Stomach (tissue), 4 donors: ENCODE results near the gene SNRNP70.

Source experiments
- EP300 ChIP-seq: sonication (generic); formaldehyde crosslinking; IDR thresholded peaks from one replicate; pipeline ENCODE4 v1.6.1; 2017; ENCODE audit warnings: antibody characterized with exemption
- POLR2A ChIP-seq, 4 donors: fragments of 450-650 bp; IDR thresholded peaks; one replicate each; pipeline ENCODE4 v1.6.1; 2016; ENCODE audit warnings: antibody characterized with exemption in 4 of 4, control low read depth in 2 of 4, mild to moderate bottlenecking in 1 of 4, moderate library complexity in 1 of 4
- POLR2AphosphoS5 ChIP-seq, 3 donors: sonication (generic); formaldehyde crosslinking; IDR thresholded peaks; one replicate each; pipeline ENCODE4 v1.6.1; 2016; ENCODE audit warnings: antibody characterized with exemption in 3 of 3
- TF ChIP-seq, protein P1 (sequence below), 7 experiments: fragments of 450-650 bp in 4 of 7; fragments of 200-600 bp in 3 of 7; sonication (generic) in 3 of 7; IDR thresholded peaks; one replicate each; pipeline ENCODE4 v1.5.1; 2016 to 2019; ENCODE audit warnings: antibody characterized with exemption in 7 of 7, control low read depth in 2 of 7, mild to moderate bottlenecking in 1 of 7

DNA sequence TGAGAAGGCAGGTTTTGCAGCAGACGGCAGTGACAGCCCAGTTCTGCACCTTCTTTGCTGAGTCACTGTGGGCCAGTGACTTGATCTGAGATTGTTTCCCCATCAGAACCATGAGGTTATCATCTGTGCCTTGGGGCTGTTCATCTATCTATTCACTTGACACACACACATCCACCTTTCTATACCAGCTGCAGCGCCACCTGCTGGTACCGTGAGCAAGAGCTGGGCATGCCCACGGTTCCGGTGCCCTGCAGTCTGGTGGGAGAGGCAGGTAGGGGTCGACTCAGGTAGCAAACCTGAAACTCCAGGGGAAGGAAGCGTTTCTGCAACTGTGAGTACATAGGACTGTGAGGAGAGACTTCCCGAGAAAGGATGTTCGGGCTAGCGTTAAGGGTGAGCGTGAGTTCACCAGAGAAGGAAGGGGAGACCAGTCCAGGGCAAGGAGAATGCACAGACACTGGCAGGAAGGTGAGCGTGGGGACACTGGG lies 21.4 kb downstream of the SNRNP70 start:
- TF ChIP-seq POLR2A (IDR thresholded peaks at IDR 0.05) (no peak), POLR2AphosphoS5 (IDR thresholded peaks at IDR 0.05) (no peak), EP300 (no peak)
- TF ChIP-seq, protein P1, sequence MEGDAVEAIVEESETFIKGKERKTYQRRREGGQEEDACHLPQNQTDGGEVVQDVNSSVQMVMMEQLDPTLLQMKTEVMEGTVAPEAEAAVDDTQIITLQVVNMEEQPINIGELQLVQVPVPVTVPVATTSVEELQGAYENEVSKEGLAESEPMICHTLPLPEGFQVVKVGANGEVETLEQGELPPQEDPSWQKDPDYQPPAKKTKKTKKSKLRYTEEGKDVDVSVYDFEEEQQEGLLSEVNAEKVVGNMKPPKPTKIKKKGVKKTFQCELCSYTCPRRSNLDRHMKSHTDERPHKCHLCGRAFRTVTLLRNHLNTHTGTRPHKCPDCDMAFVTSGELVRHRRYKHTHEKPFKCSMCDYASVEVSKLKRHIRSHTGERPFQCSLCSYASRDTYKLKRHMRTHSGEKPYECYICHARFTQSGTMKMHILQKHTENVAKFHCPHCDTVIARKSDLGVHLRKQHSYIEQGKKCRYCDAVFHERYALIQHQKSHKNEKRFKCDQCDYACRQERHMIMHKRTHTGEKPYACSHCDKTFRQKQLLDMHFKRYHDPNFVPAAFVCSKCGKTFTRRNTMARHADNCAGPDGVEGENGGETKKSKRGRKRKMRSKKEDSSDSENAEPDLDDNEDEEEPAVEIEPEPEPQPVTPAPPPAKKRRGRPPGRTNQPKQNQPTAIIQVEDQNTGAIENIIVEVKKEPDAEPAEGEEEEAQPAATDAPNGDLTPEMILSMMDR (IDR thresholded peaks at IDR 0.05) = peak in 5 of 7 experiments; percentile 29 to 71 (median 61)
